Forelimb muscle (tissue), 1 donor: ENCODE data around the gene ETV6. TPM values are rescaled to one million over a fixed set of nuclear protein-coding genes. Genes with fewer than 3 reads are reported as not detected.

Experiments used
- DNase-seq: peaks from one replicate; pipeline ENCODE4 v3.0.0-alpha.2; 2013; ENCODE audit warnings: low read depth
- polyA plus RNA-seq: library from polyadenylated mRNA; unstranded; fragments of 120-200 nt; gene quantifications from one replicate; pipeline ENCODE4 v1.2.1, GENCODE V29; 2013; ENCODE audit not compliant: insufficient read length

ETV6 gene
- polyA plus RNA-seq, 1 donor, result 10.9 TPM

DNA sequence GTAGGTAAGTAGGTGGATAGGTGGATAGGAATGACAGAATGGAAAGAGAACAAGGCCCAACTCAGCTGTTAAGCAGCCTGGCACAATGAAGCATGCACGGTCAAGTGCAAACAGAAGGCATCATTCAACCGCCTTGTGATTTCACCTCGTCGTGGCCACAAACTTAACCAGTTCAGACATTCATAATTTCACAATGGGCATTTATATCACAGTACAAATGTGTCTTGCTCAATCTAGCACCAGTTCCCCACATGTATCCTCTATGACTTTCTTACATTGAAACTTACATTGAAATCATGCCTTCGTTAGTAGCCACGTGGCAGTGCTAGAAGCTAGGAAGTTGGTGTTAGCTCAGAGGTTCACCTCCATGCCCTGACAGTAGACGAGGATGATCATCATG lies 207.5 kb downstream of the ETV6 start:
- no peak for DNase-seq

DNA sequence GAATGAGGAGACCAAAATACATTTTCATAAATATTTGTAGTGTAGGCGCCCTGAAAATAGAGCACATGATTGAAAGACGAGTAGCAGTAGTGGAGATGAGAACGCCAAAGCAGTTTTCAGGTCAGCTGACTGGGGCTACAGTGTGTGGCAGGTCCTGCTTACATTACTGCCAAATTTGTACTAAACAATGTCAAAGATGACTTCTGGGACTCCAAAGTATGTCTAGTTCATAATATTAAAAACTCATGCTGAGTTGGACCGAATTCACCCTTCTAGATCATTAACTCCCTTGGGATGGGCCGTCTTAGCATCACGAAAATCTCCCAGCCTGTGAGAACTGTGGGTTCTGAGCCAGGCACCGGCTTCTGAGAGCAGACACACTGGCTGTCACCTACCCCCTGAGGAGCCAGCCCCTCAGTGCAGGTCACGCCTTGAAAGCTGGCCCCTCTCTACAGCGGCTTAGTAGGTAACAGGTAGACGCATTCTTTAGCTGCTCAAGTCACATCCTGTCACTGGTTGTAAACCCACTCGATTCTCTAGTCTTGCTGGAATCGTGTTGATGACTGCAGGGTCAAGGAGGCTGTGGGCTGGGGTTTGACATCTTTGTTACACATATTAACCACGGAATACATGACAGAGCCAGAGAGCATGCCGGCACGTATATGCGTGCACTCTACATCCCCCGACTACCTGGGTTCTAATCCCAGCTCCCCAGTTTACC lies 210.4 kb downstream of the ETV6 start:
- DNase-seq, result no peak

DNA sequence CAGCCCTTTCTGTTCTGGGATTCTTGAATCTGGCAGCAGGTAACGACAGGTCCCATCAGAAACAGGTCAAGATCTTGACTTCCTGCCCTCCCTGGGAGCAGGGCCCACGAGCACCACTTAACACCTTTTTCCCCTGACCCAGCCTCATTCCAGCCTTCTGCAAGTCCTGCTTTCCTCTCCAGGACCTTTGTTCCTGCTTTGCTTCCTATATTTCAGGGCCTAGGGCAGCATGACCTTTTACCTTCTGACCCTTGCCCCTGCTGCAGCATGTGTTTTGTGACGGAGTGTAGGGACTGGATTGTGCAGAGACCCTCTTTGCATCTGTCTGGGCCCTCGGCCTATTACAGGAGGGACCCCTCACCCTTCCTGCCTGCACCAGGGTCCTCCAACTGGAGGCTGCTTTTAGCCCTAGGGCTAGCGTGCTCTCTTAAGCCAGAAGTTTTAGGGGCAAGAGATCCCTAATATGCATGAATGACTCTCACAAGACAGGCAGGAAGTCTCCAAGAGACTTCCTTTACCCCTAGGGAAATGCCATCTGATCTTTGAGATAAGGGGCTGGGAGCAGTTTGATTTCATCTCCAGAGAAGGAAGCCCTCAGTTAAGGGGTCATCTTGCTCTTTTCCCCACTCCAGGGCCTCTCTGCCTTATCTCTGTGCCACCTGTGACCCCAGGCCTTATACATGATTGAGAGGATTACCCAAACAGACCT lies 211.8 kb downstream of the ETV6 start:
- no peak for DNase-seq

DNA sequence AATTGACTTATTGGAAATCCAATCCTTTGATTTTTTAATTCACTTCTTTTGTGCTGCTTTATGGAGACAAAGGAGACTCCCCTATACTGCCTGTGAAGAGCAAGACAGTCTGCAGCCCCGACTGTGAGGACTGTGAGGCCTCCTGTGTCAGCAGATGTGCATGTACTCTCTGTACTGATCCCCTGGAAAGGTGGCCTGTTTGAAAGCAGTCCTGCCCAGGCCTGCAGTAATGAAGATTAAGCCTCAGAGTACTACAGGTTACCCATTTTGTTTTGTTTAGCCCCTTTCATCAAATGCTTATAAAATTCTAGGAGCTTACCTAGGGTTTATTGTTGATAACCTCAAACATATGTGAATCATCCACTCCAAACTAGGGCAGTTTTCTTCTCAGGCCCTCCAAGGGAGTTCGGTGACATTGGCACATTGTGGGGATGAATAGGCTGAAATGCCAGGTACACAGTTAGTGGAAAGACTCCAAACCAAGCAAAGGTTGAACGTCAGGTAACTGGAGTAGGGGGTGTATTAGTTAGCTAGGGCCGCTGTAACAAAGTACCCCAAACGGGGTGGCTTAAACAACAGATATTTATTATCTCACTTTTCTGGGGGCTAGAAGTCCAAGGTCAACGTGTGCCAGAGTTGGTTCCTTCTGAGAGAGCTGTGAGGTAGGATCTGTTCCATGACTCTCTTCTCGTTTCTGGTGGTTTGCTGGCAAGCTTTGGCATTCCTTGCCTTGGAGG lies 212.6 kb downstream of the ETV6 start:
- no peak for DNase-seq

DNA sequence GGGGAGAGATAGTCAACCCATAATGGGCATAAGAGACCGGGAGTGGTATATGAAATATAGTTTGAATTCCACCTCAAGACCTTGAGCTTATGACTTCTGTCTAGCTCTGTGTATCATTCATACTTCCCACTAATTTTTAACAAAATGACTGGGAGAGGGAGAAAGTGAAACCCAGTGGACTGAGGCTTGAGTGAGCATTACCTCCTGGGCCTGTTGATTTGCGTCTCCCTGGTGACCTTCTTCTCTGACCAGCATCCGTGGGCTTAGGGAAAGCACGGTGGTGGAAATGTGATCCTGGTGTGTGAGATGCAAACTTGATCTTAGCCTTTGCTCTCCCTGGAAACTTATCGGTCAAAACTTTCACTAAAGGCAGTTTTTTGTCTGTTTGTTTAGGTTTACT lies 213.3 kb downstream of the ETV6 start:
- DNase-seq, result no peak

DNA sequence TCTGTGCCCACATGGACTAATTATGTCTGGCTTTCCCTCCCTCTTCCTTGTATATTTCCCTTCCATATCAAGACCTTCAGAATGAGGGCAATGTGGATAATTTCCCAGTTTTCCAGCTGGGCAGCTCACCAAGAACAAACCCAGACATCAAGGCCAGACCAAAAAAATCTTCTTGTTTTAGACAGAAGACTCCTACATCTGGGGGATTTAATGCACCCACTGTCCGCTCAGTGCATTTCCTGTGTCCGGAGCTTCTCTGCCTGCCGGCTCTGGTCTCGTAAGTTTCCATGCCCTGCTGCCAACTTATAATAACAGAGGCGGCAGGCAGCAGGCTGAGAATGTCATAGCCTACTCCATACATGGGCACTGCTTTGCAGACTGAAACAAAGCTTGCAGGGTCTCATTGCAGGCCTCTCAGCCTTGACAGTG lies 214.0 kb downstream of the ETV6 start:
- no peak for DNase-seq

DNA sequence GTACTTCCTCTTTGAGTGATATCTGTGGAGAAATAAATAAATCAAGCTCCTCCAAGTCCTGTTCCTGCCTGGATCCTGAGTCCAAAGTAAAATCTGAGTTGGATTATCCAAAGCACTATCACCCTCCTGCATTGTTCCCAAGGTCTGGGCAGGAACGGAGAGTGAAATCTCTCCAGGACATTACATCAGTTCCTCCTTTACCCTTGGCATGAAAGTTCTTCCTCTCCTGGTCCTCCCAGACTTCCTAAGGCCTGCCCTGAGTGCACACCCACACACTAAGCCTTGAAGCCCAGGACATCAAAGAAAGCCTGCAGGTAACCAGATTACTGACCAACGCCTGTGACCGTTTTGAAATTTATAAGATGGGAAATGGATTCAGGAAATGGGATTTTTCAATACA lies 214.5 kb downstream of the ETV6 start:
- DNase-seq, result no peak

DNA sequence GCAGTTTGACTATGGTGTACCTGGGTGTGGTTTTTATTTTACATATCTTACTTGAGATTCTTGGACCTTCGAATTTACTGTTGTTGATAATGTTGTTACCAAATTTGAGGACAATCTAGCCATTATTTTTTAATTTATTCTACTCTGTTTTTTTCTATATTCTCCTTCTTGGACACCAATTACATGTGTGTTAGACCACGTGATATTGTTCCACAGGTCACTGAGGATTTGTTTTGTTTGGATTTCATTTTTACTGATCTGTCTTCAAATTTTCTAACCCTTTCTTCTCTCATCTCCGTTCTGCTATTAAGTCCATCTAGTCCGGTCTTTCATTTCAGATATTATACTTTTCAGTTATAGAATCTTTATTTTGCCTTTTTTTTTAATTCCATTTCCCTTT lies 216.3 kb downstream of the ETV6 start:
- no peak for DNase-seq

DNA sequence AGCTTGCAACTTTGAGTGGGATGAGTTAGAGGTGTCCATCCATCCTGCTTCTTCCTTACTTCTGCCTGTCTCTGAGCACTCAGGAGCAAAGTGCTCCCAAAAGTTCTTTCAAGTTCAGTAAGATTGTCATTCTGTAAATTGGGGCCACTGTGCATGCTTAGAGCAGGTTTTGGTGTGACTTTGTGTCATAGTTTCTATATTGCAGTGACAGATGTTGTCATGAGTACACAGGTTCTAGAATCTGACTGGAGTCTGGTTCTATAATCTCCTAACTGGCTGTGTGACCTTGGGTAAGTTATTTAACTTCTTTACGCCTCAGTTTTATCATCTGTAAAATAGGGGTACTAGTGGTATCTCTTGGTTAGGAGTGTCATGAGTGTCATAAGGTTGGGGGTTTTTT lies 218.6 kb downstream of the ETV6 start:
- DNase-seq, result no peak

DNA sequence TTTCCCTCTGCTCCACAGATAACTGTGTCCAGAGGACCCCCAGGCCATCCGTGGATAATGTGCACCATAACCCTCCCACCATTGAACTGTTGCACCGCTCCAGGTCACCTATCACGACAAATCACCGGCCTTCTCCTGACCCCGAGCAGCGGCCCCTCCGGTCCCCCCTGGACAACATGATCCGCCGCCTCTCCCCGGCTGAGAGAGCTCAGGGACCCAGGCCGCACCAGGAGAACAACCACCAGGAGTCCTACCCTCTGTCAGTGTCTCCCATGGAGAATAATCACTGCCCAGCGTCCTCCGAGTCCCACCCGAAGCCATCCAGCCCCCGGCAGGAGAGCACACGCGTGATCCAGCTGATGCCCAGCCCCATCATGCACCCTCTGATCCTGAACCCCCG lies 219.9 kb downstream of the ETV6 start:
- no peak for DNase-seq

DNA sequence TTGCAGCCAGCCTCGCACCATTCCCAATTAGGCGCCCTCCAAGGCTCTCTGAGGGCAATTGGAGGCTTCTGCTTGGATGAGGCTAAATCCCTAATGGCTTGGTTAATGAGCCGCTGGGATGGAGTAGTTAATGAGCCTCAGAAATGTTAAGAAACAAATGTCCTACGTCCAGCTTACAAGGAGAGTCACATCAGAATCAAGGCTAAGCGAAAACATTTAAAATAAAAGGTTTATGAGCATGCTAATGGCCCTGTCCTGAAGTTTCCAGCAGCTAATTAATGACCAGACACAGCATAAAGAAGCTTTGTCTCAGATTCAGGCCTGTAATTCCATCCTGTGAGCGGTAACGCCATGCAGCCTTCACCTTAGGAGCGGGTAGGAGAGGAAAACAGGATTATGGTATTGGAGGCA lies 220.6 kb downstream of the ETV6 start:
- DNase-seq, result no peak

DNA sequence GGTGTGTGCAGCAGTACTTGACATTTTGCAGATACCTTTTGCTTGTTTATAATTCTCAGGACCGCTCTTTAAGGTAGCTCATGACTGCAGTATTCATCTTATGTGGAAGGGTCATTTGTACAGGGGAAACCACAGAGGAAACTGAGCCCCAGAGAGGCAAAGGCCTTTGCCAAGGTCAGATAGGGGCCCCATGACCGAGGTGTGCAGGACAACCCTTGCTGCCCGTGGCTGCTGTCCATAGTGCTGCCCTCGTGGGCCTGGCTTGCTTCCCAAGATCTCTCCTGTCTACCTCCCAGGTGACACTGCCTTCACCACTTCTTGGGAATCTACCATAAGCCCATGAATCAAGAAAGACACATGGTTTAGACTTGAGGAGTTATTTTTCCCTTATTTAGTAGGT lies 222.6 kb downstream of the ETV6 start:
- no peak for DNase-seq

DNA sequence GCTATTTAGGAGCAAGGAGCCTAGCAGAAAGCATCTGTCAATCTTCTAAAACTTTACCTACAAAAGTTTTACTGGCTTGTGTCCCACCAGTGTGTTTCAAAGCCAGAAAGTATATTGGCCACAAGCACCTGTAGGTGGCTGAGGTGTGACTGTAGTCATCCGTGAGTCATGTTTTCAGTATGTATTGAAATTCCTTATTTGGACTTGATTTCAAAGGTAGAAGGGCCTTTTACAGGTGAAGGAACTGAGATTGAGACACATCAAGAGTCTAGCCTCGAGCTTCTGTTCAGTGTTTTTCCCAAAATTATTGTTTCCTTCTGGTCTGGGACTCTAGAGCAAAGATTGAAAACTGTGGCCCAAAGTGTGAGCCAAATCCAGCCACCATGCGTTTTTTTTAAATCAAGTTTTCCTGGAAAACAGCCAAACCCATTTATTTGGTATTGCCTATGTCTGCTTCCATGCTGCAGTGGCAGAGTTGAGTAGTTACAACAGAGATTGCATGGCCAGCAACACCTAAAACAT lies 226.0 kb downstream of the ETV6 start:
- no peak for DNase-seq

DNA sequence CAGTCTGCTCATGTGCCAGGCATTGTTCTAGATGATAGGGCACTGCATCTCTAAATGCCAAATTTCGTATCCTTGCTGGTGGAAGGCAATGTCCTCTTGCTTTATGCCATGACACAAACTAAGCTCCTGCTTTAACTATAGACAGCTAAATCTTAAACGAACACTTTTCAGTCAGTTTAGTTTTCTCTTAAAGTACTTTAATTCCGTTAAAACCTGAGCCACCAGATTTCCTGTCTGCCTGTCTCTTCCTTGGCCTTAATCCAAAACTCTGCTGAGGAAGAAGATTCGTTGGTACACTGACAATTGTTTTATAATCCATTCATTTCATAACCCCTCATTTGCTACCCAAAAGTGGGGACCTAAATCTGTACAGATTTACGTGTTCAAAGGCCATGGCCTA lies 226.8 kb downstream of the ETV6 start:
- no peak for DNase-seq

DNA sequence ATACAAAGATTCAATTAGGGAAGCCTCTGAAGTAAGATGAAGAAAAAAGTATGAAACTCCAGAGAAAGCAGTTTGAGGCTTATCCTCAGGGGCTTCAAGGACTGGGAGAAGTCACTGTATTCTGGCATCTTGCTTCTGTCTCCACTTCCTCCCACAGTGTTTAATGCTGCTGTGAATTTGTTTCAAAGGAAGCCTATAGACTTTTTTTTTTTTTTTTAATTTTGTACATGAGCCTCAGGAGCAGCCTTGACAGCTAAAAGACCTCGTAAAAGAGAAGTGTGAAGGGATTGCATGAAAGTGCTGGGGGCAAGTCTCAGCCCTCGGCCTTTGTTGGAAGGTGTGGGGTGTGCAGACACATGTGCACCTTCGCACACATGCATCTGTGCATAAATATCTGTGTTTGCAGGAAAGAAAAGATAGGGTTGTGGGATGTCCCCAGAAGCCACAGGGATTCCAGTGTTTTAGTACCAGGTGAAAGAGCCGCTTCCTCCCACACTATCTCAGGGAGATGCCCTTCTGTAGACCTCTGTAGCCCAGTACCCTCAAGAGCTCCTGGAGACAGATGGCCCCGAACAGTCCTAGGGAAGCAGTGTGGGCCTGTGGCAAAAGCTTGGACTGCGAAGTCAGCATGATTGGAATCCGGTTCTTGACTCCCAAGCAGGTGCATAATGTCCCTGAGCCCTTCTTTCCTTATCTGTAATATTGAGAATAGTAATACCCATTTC lies 227.8 kb downstream of the ETV6 start:
- DNase-seq, result no peak

DNA sequence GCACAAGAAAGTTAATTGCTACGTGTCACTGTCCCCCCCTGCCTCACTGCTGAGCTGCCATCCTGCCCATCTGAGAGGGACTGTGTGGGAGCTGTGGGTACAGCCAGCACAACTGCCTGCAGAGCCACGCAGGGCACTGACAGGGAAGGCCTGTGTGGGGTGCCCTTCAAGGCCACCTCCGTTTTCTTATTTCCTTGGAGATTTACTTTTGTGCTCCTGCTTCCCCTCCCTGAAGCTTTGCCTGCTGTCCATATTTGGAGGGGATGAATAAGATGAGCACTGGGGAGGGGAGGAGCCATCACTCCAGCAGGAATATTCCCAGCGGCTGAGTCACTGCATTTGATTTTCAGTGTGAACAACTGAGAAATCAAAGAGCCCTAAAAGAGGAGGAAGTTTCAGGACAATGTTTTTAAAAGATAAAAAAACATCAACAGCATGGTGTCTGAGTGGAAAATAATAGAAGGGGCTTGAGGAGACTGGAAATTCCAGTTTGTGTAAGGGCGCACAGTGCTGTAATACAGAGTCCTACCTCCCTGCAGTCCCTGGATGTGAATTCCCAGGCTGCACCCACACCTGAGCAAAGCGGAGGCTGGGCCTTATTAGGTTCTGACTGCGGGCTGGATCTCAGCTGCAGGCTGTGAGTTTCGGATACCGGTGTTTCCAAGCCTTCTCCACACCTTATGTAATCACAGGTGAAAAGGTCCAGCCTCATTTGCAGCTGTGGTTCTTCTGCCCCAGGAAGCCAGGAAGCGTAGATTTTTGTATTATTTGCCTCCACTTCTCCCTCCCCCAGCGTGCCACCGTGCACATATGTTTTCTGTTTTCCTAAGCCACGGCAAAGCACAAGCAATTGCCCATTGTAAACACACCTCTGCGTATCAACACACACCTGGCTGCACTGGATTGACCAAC lies 228.7 kb downstream of the ETV6 start:
- DNase-seq, result no peak

DNA sequence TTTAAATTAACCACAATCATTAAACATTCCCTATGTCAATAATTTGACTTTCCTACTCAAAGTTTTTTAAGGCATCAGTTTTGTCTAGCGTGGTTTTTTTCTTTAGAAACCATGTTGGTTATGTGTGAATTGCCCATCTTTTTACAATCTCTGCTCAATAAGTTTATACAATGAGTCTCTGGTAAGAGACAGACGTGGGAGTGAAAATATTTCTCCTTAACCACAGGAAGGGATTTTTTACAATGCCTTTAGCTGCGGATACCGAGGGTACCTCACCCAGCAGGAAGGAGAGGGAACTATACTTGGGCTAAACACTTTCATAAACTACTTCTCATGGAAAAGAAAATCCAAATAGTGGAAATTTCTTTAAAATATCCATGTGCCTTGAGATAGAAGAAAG lies 229.8 kb downstream of the ETV6 start:
- no peak for DNase-seq

DNA sequence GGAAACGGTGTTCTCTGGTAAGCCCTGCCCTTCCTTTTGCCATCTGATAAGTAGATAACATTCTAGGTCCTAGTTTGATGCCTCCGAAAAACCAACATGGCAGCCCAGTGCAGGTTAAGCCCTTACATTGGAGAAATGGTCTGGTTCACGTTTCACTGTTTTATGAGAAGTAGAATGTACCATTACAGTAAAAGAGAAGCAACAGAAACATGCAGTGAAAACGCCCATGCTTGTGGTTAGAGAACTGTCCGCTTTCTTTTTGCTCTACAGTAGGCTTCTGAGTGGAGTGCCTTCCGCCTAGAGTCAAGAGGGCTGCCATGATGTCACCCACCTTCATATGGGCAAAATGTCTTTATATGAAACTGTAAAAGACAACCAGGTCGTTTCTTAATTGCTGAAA lies 230.9 kb downstream of the ETV6 start:
- DNase-seq, result no peak

DNA sequence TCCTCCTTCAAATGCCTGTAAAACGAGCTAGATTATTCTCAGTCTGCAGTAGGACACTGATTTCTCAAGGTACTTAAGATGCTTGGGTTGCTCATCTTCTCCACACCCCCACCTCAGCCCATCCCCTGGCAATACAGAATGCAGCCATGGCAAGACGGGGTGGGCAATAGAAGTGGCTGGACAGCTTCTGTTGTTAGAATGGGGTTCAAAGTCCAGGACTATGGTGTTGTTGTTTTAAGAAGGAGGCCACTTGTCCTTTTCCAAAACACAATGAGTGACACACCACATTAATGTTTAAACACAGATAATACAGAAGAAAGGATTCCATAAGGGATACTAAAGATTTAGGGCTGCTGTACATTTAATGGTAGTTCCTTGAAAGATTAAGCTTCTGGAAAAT lies 232.4 kb downstream of the ETV6 start:
- no peak for DNase-seq

DNA sequence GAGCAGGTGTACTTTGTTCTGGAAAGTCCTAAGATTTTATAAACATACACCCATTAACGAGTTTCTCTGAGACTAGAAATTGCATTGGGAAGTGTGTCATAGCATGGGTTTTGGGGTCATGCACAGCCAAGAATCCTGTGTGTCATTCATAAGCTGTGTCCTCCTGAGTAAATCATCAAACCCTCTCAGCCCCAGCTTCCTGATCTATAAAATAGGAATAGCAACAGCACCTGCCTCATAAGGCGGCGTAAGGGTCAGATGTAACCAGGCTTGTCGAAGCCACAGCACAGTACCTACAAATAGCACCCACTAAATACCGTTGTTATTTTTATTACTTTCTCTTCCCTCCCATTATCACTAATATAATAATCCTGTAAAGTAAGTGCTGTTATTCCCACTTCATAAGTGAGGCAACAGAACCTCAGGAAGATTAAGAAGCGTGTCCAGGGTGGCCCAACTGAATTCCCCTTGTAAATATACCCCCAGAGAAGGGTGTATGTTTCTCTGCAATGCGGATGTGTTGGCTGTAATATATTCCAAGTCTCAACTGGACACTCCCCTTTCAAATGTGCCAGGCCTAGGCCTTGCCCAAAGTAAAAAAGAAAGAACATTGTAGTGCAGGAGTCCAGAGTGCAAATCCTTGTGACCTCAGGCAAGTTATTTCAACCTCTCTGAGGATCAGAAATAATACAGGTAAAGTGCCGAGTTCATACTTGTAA lies 233.0 kb downstream of the ETV6 start:
- DNase-seq, result no peak
